Measurements from ENCODE around the gene TMEM222. TPM values are rescaled to one million over a fixed set of nuclear protein-coding genes. Genes with fewer than 3 reads are reported as not detected.

The TMEM222 gene
- polyA plus RNA-seq, 1 donor (not counting 4 experiments of a cell fraction or from before 2014, with no cell fraction given), result 23.7 TPM

GRCh38 chr1:27363766-27364695 is 42.1 kb downstream of the TMEM222 start:
- no peak overlapping the region for H3K4me3 ChIP-seq (ENCODE audit: control insufficient read depth in 2 of 3, extremely low read depth in 1 of 3, insufficient read depth in 2 of 3, low read depth in 1 of 3, low read length in 3 of 3)
- dilution Hi-C loops (cut with MboI; ENCODE audit: extremely low pct_ligation_motif_present, low sequenced_read_pairs), result no loop called here
- H3K27me3 ChIP-seq (ENCODE audit: control insufficient read depth, extremely low read depth, insufficient read depth, low read length), result no peaks in the 10 kb centered on the region
- no peak overlapping the region for H3K27ac ChIP-seq (ENCODE audit: control insufficient read depth, insufficient read depth, low read length)
- H3K9me1 ChIP-seq (ENCODE audit: control insufficient read depth, extremely low read depth, insufficient read depth, low read length), result no peaks in the 10 kb centered on the region
- peaks cover 23% of the 10 kb centered on the region for H3K4me1 ChIP-seq (ENCODE audit: control insufficient read depth, extremely low read depth, insufficient read depth, low read length)
- FAIRE-seq, result no peak
- no peak overlapping the region for H3K9ac ChIP-seq (ENCODE audit: control insufficient read depth, extremely low read depth, insufficient read depth, low read length)
- H3K4me2 ChIP-seq (ENCODE audit: control insufficient read depth, extremely low read depth, insufficient read depth, low read depth, low read length), result no peak overlapping the region
- H3K36me3 ChIP-seq (ENCODE audit: control insufficient read depth in 2 of 2, extremely low read depth in 1 of 2, insufficient read depth in 2 of 2, low read length in 2 of 2), result peaks cover 16 to 22% of the 10 kb centered on the region in 2 experiments
- TF ChIP-seq, protein P1, sequence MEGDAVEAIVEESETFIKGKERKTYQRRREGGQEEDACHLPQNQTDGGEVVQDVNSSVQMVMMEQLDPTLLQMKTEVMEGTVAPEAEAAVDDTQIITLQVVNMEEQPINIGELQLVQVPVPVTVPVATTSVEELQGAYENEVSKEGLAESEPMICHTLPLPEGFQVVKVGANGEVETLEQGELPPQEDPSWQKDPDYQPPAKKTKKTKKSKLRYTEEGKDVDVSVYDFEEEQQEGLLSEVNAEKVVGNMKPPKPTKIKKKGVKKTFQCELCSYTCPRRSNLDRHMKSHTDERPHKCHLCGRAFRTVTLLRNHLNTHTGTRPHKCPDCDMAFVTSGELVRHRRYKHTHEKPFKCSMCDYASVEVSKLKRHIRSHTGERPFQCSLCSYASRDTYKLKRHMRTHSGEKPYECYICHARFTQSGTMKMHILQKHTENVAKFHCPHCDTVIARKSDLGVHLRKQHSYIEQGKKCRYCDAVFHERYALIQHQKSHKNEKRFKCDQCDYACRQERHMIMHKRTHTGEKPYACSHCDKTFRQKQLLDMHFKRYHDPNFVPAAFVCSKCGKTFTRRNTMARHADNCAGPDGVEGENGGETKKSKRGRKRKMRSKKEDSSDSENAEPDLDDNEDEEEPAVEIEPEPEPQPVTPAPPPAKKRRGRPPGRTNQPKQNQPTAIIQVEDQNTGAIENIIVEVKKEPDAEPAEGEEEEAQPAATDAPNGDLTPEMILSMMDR (optimal IDR thresholded peaks at IDR 0.05 in 1 of 3, IDR thresholded peaks at IDR 0.05 in 1 of 3, conservative IDR thresholded peaks at IDR 0.05 in 1 of 3; ENCODE audit: extremely low read depth in 1 of 3, insufficient read depth in 2 of 3, low read length in 3 of 3), result no peak
- no peak for TF ChIP-seq EZH2 (IDR thresholded peaks at IDR 0.05; ENCODE audit: low read length)
- H3K9me3 ChIP-seq (ENCODE audit: control insufficient read depth, low read depth, low read length), result no peaks in the 10 kb centered on the region
- DNase-seq (ENCODE audit: low read depth, low spot score), result no peak
- no peak overlapping the region for H2AFZ ChIP-seq (ENCODE audit: control insufficient read depth, low read length)
- H4K20me1 ChIP-seq (ENCODE audit: control insufficient read depth, extremely low read depth, insufficient read depth, low read length), result no peaks in the 10 kb centered on the region
- H3K79me2 ChIP-seq (ENCODE audit: control insufficient read depth, insufficient read depth, low read length), result peaks cover 12% of the 10 kb centered on the region

DNA sequence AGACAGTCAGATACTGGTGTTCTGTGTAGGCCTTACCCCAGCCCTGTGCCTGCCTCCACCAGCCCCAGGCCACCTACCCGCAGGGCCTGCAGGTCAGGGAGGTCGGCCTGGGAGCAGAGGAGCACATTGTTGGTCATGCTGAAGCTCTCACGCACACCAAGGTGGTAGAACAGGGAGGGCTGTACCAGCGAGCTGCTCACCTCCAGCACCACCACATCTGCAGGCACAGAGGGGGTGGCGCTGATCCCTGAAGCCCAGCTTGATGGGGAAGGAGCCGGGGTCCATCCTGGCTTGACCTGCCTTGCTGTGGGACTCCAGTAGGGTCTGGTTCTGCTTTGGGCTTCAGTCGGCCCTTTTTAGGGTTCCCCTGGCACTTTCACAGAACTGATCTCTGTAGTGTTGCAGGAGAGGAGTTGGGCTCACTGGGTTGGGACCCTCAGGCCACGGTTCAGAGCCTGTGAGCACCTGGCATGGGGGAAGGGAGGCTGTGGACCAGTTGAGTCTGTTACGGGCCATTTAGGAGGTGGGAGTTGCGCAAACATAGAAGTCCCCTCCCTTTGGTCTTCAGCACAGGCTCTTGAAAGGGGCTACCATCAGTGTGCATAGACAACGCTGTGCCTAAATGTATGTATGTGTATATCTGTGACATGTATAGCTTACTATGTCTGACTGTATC is 42.9 kb downstream of the TMEM222 start:
- Histone ChIP-seq H3K4me3 (ENCODE audit: control insufficient read depth in 2 of 3, extremely low read depth in 1 of 3, insufficient read depth in 2 of 3, low read depth in 1 of 3, low read length in 3 of 3) (peak overlapping the region; percentile 65 to 89 (median 68)), H3K9ac (ENCODE audit: control insufficient read depth, extremely low read depth, insufficient read depth, low read length) (peak overlapping the region; percentile 88), H3K27me3 (ENCODE audit: control insufficient read depth, extremely low read depth, insufficient read depth, low read length) (no peaks in the 10 kb centered on the region), H3K9me1 (ENCODE audit: control insufficient read depth, extremely low read depth, insufficient read depth, low read length) (no peaks in the 10 kb centered on the region), H2AFZ (ENCODE audit: control insufficient read depth, low read length) (peak overlapping the region; percentile 64), H3K36me3 (ENCODE audit: control insufficient read depth in 2 of 2, extremely low read depth in 1 of 2, insufficient read depth in 2 of 2, low read length in 2 of 2) (peaks cover 16 to 18% of the 10 kb centered on the region in 2 experiments), H3K4me1 (ENCODE audit: control insufficient read depth, extremely low read depth, insufficient read depth, low read length) (peaks cover 31% of the 10 kb centered on the region), H3K79me2 (ENCODE audit: control insufficient read depth, insufficient read depth, low read length) (peaks cover 12% of the 10 kb centered on the region), H3K27ac (ENCODE audit: control insufficient read depth, insufficient read depth, low read length) (peak overlapping the region; percentile 78), H3K4me2 (ENCODE audit: control insufficient read depth, extremely low read depth, insufficient read depth, low read depth, low read length) (peak overlapping the region; percentile 86), H3K9me3 (ENCODE audit: control insufficient read depth, low read depth, low read length) (no peaks in the 10 kb centered on the region), H4K20me1 (ENCODE audit: control insufficient read depth, extremely low read depth, insufficient read depth, low read length) (no peaks in the 10 kb centered on the region)
- no peak for TF ChIP-seq EZH2 (IDR thresholded peaks at IDR 0.05; ENCODE audit: low read length)
- TF ChIP-seq, protein P1 (optimal IDR thresholded peaks at IDR 0.05 in 1 of 3, IDR thresholded peaks at IDR 0.05 in 1 of 3, conservative IDR thresholded peaks at IDR 0.05 in 1 of 3; ENCODE audit: extremely low read depth in 1 of 3, insufficient read depth in 2 of 3, low read length in 3 of 3), result no peak
- FAIRE-seq (no peak), DNase-seq (ENCODE audit: low read depth, low spot score) (no peak)
- dilution Hi-C loops (cut with MboI; ENCODE audit: extremely low pct_ligation_motif_present, low sequenced_read_pairs), result no loop called here

All from keratinocyte (primary cell).